ENCODE results near the gene ISOC2.

The ISOC2 gene

DNA sequence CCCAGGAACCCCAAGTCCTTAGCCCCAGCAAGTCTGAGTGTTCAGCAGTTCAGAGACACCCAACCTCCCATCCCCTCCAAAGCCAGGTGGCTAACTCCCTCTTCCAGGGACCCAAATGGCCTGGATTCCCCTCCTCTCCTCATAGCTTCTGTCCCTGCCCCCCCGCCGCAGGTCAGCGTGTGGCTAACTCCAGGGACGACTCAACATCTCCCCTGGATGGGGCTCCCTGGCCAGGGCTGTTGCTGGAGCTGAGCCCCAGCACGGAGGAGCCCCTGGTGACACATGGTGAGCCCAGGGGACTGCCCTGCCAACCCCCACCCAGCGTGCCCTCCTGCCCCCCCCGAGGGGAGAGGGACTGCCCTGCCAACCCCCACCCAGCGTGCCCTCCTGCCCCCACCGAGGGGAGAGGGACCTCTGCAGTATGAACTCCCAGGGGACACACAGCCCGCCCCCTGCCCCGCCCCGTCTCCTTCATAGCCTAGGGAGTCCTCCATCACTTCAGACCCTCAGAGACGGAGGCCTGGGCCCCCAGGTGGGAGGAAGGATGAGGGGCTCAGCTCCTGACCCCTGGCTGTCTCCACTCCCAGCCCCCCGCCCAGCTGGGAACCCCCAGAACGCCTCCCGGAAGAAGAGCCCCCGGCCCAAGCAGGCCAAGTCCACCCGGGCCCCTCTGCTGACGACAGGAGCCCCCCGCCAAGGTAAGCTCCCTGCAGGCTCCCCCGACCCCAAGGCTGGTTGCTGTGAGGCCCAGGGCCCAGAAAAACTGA, 28.5 kb upstream of the ISOC2 start:
- no peak for DNase-seq

- no peak for DNase-seq
Observed at GRCh38 chr19:55488986-55489710, 27.7 kb upstream of the ISOC2 start.

DNA sequence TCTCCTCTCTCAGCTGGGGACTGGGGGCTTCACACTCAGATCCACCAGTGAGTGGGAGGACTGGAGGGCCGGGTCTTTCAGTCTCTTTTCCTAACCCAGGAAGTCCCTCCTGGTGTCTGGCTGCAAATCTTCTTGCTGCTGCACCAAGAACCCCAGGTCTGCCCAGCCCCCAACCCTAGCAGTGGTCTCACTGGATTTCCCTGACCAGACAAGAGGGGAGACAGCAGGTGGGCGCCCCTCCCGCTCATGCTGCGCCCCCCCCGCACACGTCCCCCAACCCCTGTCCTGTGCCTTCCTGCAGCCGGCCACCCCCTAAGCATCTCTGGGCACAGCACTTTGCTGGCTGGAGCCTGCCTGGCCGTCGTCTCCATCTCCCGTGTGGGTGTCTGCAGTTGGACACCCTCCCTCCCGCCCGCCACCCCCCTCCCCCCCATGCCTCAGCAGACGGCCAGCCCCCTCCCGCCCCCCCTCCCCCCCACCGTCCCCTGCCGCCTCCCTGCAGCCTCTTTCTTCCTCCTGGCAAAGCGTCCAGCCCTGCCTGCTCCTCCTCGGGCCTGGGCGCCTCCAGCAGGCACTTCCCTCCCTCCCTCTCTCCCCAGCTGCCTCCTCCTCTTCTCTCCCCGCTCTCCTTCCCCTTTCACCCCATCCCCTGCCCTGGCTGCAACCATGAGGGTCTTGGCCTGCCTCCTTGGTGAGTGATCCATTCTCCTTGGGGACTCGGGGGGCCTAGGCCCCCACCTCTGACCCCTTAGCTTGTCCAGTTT, 26.7 kb upstream of the ISOC2 start, which contains the start of gene SSC5D:
SSC5D (plus strand) TSS at position 513 of the 764 bp plus-strand sequence; CDS start at position 667, 154 bp downstream.
- no peak for DNase-seq

DNA sequence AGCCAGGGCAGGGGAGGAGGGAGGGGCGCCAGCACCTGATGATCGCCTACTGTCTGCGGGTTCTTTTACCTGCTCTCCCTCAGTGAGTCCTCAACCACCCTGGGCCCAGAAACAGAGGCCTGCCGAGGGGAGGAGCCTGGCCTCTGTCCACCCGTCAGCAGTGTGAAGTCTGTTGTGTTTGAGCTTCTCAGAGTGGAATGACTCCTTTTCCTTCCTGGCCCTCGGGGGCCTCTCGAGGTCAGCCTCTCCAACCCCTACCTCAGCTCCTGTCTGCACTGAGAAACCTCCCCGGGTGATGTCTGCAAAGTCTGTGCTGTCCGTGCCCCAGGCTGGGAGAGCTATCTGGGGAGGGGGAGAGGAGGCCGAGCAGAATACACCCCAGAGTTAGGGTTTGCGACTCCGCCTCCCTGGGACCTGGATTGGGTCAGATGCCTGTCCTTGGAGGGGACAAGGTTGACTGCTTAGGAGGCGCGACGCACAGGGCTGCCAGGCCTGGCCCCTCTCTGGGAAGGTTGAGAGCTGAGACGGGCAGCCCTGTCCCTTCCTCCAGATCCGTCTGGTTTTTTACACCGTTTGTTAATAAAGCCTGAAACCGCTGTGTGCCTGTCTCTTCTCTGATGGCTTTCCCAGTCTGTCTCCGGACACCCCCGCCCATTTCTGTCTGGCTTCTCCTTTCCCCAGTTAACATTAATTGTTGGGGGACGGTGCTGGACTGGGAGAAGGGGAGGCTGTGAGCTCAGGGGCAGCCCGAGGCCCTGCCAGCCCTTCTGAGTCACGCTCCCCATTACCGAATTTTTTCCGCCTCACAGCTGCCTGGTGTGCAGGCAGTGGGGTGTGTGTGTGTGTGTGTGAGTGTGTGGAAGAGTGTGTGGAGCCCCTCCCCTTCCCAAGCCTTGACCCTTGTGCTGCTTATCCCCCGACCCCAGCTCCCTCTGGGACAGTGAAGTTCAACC, 25.8 kb upstream of the ISOC2 start:
- no peak for DNase-seq

GRCh38 chr19:55486043-55486970, 24.9 kb upstream of the ISOC2 start:
- no peak for DNase-seq

DNA sequence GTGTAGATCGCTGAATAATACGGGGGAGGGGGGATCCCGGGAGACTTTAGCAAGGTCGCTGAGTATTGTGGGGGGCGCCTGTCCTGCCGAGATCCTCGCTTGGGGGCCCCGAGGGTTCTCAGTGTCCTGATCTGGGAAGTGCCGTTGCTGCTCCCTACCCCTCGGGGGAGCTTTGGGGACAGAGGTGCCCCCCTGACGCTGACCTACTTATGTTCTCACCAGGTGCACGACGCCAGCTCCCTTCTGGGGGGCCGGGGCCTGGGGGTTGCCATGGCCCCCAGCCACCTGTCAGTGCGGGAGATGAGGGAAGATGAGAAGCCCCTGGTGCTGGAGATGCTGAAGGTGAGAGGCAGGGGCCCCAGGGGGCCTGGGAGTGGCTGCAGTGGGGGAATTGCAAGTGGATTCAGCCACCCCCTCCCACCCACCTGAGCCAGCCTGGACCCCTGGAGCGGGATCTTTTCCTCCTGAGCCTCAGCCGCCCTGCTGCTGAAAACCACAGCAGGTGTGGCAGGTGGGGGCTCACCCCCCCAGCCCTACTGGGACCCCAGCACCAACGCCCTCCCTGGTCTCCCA, 24.1 kb upstream of the ISOC2 start:
- DNase-seq: no peak

DNA sequence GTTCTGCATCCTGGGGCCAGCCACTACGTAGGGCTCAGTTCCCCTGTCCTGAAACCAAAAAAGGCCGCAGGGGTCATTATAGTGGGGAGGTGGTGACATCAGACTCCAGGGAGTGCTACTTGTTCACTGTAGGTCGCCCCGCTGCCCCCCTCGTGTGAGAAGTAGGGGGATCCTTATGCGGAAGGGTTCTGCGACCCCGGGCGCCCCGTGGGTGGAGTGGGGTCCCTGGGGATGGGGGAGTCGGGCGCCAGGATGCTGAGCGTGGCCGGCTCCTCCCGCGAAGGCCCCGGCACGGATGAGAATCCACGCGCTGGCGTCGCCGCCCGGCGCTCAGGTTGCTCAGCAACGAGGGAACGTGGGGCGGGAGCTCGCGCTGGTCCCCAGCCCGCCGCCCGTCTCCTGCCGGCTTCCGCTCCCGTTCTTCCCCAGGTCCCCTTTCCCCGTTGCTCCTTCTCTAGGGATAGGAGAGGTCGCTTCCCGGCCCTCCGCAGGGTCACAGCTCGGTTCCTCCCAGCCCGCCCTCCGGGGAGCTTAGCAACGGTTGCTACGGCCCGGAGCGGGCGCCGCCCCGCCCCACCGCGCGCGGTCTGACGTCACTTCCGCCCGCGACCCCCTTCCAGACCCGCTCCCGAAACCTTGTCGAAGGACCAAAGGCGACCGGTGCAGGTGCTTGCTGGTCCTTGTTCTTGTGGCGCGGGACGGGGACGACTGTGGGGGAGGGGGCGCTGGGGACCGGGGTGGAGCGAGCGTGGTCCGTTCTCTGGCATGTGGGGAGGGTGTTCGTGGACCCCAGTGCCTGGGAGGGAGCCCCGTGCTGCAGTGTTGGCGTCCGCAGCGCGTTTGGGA, 23.4 kb upstream of the ISOC2 start, which contains the start of gene NAT14:
NAT14 (plus strand) TSS at position 596 of the 846 bp plus-strand sequence. CDS start 521 bp downstream, outside the sequence.
- peak; percentile 74 for DNase-seq

GRCh38 chr19:55483706-55484592, 22.5 kb upstream of the ISOC2 start:
- no peak for DNase-seq

GRCh38 chr19:55482967-55483705, 21.7 kb upstream of the ISOC2 start:
- DNase-seq: no peak

DNA sequence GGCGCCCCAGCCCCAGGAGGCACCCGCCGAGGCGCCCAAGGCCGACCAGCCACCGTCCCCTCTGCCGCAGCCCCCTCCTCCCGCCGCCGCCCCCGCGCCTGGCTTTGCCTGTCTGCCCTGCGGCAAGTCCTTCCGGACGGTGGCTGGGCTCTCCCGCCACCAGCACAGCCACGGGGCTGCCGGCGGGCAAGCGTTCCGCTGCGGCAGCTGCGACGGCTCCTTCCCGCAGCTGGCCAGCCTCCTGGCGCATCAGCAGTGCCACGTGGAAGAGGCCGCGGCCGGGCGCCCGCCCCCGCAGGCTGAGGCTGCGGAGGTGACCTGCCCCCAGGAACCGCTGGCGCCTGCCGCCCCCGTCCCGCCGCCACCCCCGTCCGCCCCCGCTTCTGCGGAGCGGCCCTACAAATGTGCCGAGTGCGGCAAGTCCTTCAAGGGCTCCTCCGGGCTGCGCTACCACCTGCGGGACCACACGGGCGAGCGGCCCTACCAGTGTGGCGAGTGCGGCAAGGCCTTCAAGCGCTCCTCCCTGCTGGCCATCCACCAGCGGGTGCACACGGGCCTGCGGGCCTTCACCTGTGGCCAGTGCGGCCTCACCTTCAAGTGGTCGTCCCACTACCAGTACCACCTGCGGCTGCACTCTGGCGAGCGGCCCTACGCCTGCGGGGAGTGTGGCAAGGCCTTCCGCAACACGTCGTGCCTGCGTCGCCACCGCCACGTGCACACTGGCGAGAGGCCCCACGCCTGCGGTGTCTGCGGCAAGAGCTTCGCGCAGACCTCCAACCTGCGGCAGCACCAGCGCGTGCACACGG, 20.9 kb upstream of the ISOC2 start:
- DNase-seq: no peak

DNA sequence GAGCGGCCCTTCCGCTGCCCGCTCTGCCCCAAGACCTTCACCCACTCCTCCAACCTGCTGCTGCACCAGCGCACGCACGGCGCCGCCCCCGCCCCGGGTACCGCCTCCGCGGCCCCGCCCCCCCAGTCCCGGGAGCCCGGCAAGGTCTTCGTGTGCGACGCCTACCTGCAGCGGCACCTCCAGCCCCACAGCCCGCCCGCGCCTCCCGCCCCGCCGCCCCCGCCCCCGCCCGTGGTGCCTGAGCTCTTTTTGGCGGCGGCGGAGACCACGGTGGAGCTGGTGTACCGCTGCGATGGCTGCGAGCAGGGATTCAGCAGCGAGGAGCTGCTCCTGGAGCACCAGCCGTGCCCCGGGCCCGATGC, 20.3 kb upstream of the ISOC2 start:
- DNase-seq: no peak

- no peak for DNase-seq
Observed at GRCh38 chr19:55481148-55481793, 19.8 kb upstream of the ISOC2 start.

- no peak for DNase-seq
Observed at GRCh38 chr19:55479451-55480230, 18.2 kb upstream of the ISOC2 start.

GRCh38 chr19:55479045-55479444, 17.6 kb upstream of the ISOC2 start:
- no peak for DNase-seq

GRCh38 chr19:55478364-55478763, 16.9 kb upstream of the ISOC2 start:
- DNase-seq: no peak

DNA sequence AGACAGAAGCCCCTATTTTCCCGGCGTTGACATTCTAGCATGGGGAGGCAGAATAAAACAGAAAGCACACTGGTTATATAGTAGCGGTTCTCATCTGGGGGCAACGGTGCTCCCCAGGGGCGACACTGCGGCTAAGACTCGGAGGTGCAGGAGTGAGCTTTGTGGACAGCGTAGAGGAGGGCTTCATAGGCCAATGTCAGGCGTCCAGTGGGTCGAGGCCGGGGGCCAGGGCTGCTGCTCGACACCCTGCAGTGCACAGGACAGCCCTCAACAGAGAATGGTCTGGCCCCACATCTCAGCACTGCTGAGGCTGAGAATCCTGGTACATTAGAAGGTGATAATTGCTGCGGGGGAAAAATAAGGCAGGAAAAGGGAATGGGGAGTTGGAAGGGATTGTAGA, 16.5 kb upstream of the ISOC2 start:
- no peak for DNase-seq

Data from CD4-positive, alpha-beta T cell treated with Interleukin-15 for 1 hour (primary cell).